LNCaP clone FGC (cell line): ENCODE data around the gene TRIP12.
"Not testable (repeated sequence)": the region's sequence is repeated elsewhere in the genome, so short reads cannot be mapped to it uniquely, and the experiment has no call there.

ENCODE experiments used
- DNase-seq: peaks from one replicate; pipeline ENCODE4 v3.0.0-alpha.2; 2011; ENCODE audit warnings: low read depth
- H3K4me3 ChIP-seq: 2 replicates; pipeline ENCODE4 v1.5.1; 2011; ENCODE audit warnings: mild to moderate bottlenecking, low read depth, low read length, control low read depth
- TF ChIP-seq, protein P1 (sequence below): IDR thresholded peaks from 2 replicates; pipeline ENCODE4 v1.5.1; 2012; ENCODE audit warnings: mild to moderate bottlenecking; ENCODE audit not compliant: control insufficient read depth, insufficient read depth; ENCODE audit errors: extremely low read depth

The TRIP12 gene

DNA sequence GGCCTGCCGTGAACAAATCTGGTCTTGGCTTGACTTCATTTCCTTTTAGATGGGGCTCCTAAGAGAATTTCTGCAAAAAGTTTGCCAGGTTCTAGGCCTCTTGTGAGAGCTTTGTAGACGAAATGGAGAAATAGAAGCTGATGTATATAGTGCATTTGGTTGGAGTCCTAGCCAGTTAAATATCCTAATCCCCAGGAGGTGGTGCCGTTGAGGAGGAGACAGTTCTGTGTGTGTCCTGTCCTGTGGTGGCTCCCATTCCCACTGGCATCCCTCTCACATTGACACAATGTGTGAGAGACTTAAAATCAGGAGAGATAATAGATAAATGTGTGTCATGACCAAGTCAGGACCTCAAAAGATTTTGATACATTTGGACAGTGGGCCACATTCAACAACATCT is 172.9 kb downstream of the TRIP12 start:
- TF ChIP-seq, protein P1, sequence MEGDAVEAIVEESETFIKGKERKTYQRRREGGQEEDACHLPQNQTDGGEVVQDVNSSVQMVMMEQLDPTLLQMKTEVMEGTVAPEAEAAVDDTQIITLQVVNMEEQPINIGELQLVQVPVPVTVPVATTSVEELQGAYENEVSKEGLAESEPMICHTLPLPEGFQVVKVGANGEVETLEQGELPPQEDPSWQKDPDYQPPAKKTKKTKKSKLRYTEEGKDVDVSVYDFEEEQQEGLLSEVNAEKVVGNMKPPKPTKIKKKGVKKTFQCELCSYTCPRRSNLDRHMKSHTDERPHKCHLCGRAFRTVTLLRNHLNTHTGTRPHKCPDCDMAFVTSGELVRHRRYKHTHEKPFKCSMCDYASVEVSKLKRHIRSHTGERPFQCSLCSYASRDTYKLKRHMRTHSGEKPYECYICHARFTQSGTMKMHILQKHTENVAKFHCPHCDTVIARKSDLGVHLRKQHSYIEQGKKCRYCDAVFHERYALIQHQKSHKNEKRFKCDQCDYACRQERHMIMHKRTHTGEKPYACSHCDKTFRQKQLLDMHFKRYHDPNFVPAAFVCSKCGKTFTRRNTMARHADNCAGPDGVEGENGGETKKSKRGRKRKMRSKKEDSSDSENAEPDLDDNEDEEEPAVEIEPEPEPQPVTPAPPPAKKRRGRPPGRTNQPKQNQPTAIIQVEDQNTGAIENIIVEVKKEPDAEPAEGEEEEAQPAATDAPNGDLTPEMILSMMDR, result no peak
- no peak for DNase-seq
- no peak overlapping the region for H3K4me3 ChIP-seq

GRCh38 chr2:229742691-229743090 is 179.1 kb downstream of the TRIP12 start:
- DNase-seq, H3K4me3 ChIP-seq: not testable (repeated sequence)

- no peak for DNase-seq
- TF ChIP-seq, protein P1, result no peak
These were observed 181.5 kb downstream of the TRIP12 start for GRCh38 chr2:229740279-229740678.

DNA sequence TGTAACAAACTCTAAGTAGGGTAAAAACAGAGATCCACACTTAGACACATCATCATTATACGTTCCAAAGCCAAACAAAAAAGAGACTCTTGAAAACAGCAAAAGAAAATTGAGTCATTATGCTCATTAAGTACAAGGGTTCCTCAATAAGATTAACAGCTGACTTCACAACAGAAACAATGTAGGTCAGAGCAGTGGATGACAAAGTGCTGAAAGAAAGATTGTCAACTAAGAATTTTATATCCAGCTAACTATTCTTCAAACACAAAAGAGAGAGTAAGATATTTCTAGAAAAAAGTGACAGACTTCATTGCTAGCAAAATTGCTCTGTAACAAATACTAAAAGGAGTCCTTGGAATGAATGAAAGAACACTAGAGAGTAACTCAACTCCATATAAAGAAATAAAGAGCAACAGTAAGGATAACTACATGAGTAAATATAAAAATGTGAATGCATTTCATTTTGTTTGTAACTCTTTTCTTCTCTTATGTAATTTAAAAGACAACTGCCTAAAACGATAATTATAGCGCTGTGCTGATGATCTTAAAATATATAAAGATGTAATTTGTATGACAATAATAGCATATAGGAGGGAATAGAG is 183.7 kb downstream of the TRIP12 start:
- no peak overlapping the region for H3K4me3 ChIP-seq
- TF ChIP-seq, protein P1, result no peak
- DNase-seq, result no peak

More at GRCh38 chr2:229740279-229740678, 181.5 kb downstream of the TRIP12 start:
- H3K4me3 ChIP-seq, result no peak overlapping the region

GRCh38 chr2:229734410-229734809 is 187.4 kb downstream of the TRIP12 start:
- TF ChIP-seq, protein P1, result no peak
- H3K4me3 ChIP-seq, result no peak overlapping the region
- DNase-seq, result no peak

DNA sequence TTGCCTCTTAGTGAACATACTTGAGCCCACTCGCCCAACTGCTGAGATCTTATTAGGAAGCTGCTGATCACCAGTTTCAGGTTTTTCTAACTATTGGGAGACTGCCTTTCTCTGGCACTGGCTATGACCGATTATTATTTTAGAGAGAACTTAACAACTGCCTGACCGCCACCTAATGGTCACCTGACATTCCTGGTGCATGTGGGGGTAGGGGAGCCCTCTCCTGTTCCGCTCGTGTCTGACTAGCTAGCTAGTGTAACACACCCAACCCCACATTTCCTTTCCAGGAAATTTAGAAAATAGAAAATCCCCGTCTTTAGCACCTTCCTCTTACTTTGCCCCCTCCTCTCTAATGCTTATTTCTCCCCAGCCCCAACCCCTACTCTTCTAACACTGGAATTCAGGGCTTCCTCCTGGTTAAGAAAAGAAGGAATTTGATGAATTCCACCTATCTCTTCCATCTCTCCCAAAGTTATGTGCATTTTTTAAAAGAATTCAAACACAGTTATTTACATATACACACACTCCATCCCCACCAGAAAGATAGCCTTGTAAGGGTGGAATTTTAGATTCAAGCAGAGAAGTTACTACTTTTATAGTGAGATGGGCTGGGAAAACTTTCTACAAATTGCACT is 188.1 kb downstream of the TRIP12 start:
- TF ChIP-seq, protein P1, result no peak
- H3K4me3 ChIP-seq, result no peak overlapping the region
- DNase-seq, result no peak

DNA sequence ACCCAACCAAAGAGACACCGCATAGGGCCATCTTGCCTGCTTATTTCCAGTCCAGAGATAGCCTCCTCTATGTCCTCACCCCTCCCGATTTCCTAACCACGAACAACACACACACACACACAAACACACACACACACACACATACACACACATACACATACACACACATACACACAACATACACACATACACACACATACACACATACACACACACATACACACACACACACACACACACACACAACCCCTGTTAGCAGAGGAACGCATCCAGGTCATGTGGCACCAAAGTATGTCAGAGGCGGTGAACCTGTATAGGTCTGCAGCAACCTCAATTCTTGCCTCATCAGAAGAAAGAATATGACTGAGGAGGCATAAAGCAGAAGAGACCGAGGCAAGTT is 188.9 kb downstream of the TRIP12 start:
- TF ChIP-seq, protein P1, result no peak
- H3K4me3 ChIP-seq, result no peak overlapping the region
- no peak for DNase-seq
